ENCODE results near the gene DNMT3A.

The DNMT3A gene

GRCh38 chr2:25324251-25324650 lies 17.5 kb downstream of the DNMT3A start:
- H2BK15ac ChIP-seq (ENCODE audit: low read length): no peak overlapping the region
- no peak overlapping the region for H3K18ac ChIP-seq (ENCODE audit: low read length)
- H3K4me1 ChIP-seq (ENCODE audit: control insufficient read depth in 2 of 2, insufficient read depth in 1 of 2, low read depth in 1 of 2, low read length in 2 of 2): peaks cover 5 to 7% of the 10 kb centered on the region in 2 donors
- H2BK120ac ChIP-seq (ENCODE audit: low read depth, low read length): no peak overlapping the region
- DNase-seq (ENCODE audit: low spot score): no peak
- no peak overlapping the region for H4K91ac ChIP-seq (ENCODE audit: low read depth, low read length, poor library complexity)
- no peak overlapping the region for H2BK5ac ChIP-seq (ENCODE audit: low read length)
- no peak overlapping the region for H3K4ac ChIP-seq (ENCODE audit: low read length)
- no peak overlapping the region for H3K4me3 ChIP-seq (ENCODE audit: low read length in 2 of 2)
- no peaks in the 10 kb centered on the region for H3K36me3 ChIP-seq (replicated peaks in 1 of 2; ENCODE audit: control insufficient read depth in 2 of 2, insufficient read depth in 2 of 2, low read length in 2 of 2)
- H3K23ac ChIP-seq (ENCODE audit: low read depth, low read length, poor library complexity): no peak overlapping the region
- H3K4me2 ChIP-seq (ENCODE audit: insufficient read depth, low read length, poor library complexity, severe bottlenecking): no peak overlapping the region
- H3K27me3 ChIP-seq (ENCODE audit: control insufficient read depth in 3 of 3, insufficient read depth in 3 of 3, low read depth in 1 of 3, low read length in 3 of 3): no peaks in the 10 kb centered on the region
- H3K79me1 ChIP-seq (ENCODE audit: low read depth, low read length): no peaks in the 10 kb centered on the region
- H3K14ac ChIP-seq (ENCODE audit: low read length): no peak overlapping the region
- H2AK5ac ChIP-seq (ENCODE audit: low read depth, low read length): no peak overlapping the region
- H2AFZ ChIP-seq (ENCODE audit: low read length): no peak overlapping the region
- WGBS, 2 donors (ENCODE audit: extremely low coverage in 2 of 2, insufficient read length in 2 of 2, insufficient replicate concordance in 1 of 2): no CpG with 5 or more reads among the region's 4 CpGs
- H3K9ac ChIP-seq (ENCODE audit: low read depth, low read length, poor library complexity): no peak overlapping the region
- no peak overlapping the region for H4K8ac ChIP-seq (ENCODE audit: low read depth, low read length)
- H3K9me3 ChIP-seq (replicated peaks in 1 of 2; ENCODE audit: control insufficient read depth in 2 of 2, insufficient read depth in 1 of 2, low read depth in 1 of 2, low read length in 2 of 2): peaks cover 8 to 13% of the 10 kb centered on the region in 2 donors
- no peak overlapping the region for H2BK12ac ChIP-seq (ENCODE audit: low read length)
- H3K27ac ChIP-seq (replicated peaks; ENCODE audit: low read length): no peak overlapping the region

DNA sequence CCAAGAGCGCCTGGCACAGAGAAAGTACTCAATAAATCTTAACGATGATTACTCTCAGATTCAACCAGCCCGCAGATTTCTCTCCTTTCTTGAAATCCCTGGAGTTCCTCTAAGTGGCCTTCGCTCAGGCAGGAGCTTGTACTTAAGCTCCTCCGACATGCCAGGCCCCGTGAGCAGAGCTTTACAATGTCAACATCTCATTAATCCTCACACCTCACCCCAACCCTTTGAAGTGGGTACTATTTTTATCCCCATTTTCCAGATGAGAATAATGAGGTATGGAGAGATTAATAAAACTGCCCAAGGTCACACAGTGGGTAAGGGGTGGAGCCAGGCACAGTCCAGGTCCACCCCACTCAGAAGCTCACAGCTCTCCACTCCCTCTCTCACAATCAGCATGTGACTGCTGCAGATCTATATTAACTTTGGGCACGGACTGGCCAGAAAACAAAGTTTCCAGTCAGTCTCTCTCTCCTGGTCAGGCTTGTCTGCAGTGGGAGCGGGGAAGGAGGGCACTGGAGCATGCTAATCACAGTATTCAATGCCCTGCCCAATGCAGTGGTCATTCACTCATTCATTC lies 18.0 kb downstream of the DNMT3A start:
- H4K91ac ChIP-seq (ENCODE audit: low read depth, low read length, poor library complexity): no peak overlapping the region
- no peak overlapping the region for H3K23ac ChIP-seq (ENCODE audit: low read depth, low read length, poor library complexity)
- no peak overlapping the region for H2BK5ac ChIP-seq (ENCODE audit: low read length)
- H3K9ac ChIP-seq (ENCODE audit: low read depth, low read length, poor library complexity): no peak overlapping the region
- H3K4ac ChIP-seq (ENCODE audit: low read length): no peak overlapping the region
- no CpG with 5 or more reads among the region's 8 CpGs for WGBS, 2 donors (ENCODE audit: extremely low coverage in 2 of 2, insufficient read length in 2 of 2, insufficient replicate concordance in 1 of 2)
- no peak overlapping the region for H3K4me2 ChIP-seq (ENCODE audit: insufficient read depth, low read length, poor library complexity, severe bottlenecking)
- H3K27me3 ChIP-seq (ENCODE audit: control insufficient read depth in 3 of 3, insufficient read depth in 3 of 3, low read depth in 1 of 3, low read length in 3 of 3): no peaks in the 10 kb centered on the region
- H3K4me1 ChIP-seq (ENCODE audit: control insufficient read depth in 2 of 2, insufficient read depth in 1 of 2, low read depth in 1 of 2, low read length in 2 of 2): peaks cover 5 to 7% of the 10 kb centered on the region in 2 donors
- H3K9me3 ChIP-seq (replicated peaks in 1 of 2; ENCODE audit: control insufficient read depth in 2 of 2, insufficient read depth in 1 of 2, low read depth in 1 of 2, low read length in 2 of 2): peaks cover 8 to 13% of the 10 kb centered on the region in 2 donors
- H3K14ac ChIP-seq (ENCODE audit: low read length): no peak overlapping the region
- no peak overlapping the region for H3K18ac ChIP-seq (ENCODE audit: low read length)
- H3K79me1 ChIP-seq (ENCODE audit: low read depth, low read length): no peaks in the 10 kb centered on the region
- no peak overlapping the region for H3K4me3 ChIP-seq (ENCODE audit: low read length in 2 of 2)
- no peak for DNase-seq (ENCODE audit: low spot score)
- no peak overlapping the region for H2AK5ac ChIP-seq (ENCODE audit: low read depth, low read length)
- no peak overlapping the region for H4K8ac ChIP-seq (ENCODE audit: low read depth, low read length)
- H3K27ac ChIP-seq (replicated peaks; ENCODE audit: low read length): no peak overlapping the region
- H2AFZ ChIP-seq (ENCODE audit: low read length): peak overlapping the region; percentile 32
- H3K36me3 ChIP-seq (replicated peaks in 1 of 2; ENCODE audit: control insufficient read depth in 2 of 2, insufficient read depth in 2 of 2, low read length in 2 of 2): no peaks in the 10 kb centered on the region
- H2BK12ac ChIP-seq (ENCODE audit: low read length): no peak overlapping the region
- H2BK15ac ChIP-seq (ENCODE audit: low read length): no peak overlapping the region
- H2BK120ac ChIP-seq (ENCODE audit: low read depth, low read length): no peak overlapping the region

DNA sequence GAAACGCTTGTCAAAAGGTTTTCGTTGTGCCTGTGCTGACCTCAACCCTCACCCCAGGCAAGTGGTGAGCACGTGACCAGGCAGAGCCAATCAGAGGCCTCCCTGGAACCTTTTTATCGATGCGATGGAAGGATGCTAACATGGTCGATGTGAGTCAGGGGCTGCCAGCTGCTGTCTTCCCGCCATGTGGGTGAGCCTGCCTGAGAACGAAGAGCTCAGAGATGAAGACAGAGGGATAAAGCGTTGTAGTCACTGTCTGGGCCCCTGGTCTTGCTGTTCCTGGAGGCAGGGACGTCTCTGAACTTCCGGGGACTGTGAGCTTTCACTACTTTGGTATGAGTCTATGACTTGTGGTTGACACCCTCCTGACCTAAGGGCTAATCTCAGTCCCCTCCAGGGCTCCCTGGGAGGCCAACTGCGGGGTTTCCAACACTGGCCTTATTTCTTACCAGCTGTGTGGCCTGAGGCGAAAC lies 18.6 kb downstream of the DNMT3A start:
- no peak overlapping the region for H4K91ac ChIP-seq (ENCODE audit: low read depth, low read length, poor library complexity)
- no peaks in the 10 kb centered on the region for H3K36me3 ChIP-seq (replicated peaks in 1 of 2; ENCODE audit: control insufficient read depth in 2 of 2, insufficient read depth in 2 of 2, low read length in 2 of 2)
- no peak overlapping the region for H3K23ac ChIP-seq (ENCODE audit: low read depth, low read length, poor library complexity)
- H3K4me1 ChIP-seq (ENCODE audit: control insufficient read depth in 2 of 2, insufficient read depth in 1 of 2, low read depth in 1 of 2, low read length in 2 of 2): peaks cover 5% of the 10 kb centered on the region in 2 donors
- no peak overlapping the region for H2BK120ac ChIP-seq (ENCODE audit: low read depth, low read length)
- no peak overlapping the region for H3K9ac ChIP-seq (ENCODE audit: low read depth, low read length, poor library complexity)
- H2BK12ac ChIP-seq (ENCODE audit: low read length): no peak overlapping the region
- no peak overlapping the region for H3K14ac ChIP-seq (ENCODE audit: low read length)
- WGBS, 2 donors (ENCODE audit: extremely low coverage in 2 of 2, insufficient read length in 2 of 2, insufficient replicate concordance in 1 of 2): no CpG with 5 or more reads among the region's 13 CpGs
- no peak overlapping the region for H3K4me3 ChIP-seq (ENCODE audit: low read length in 2 of 2)
- no peaks in the 10 kb centered on the region for H3K27me3 ChIP-seq (ENCODE audit: control insufficient read depth in 3 of 3, insufficient read depth in 3 of 3, low read depth in 1 of 3, low read length in 3 of 3)
- no peak overlapping the region for H4K8ac ChIP-seq (ENCODE audit: low read depth, low read length)
- peak overlapping the region; percentile 32 for H2AFZ ChIP-seq (ENCODE audit: low read length)
- H3K4me2 ChIP-seq (ENCODE audit: insufficient read depth, low read length, poor library complexity, severe bottlenecking): no peak overlapping the region
- no peak overlapping the region for H2AK5ac ChIP-seq (ENCODE audit: low read depth, low read length)
- H2BK5ac ChIP-seq (ENCODE audit: low read length): no peak overlapping the region
- H3K18ac ChIP-seq (ENCODE audit: low read length): no peak overlapping the region
- no peak overlapping the region for H3K27ac ChIP-seq (replicated peaks; ENCODE audit: low read length)
- no peak overlapping the region for H2BK15ac ChIP-seq (ENCODE audit: low read length)
- H3K9me3 ChIP-seq (replicated peaks in 1 of 2; ENCODE audit: control insufficient read depth in 2 of 2, insufficient read depth in 1 of 2, low read depth in 1 of 2, low read length in 2 of 2): peaks cover 8 to 13% of the 10 kb centered on the region in 2 donors
- no peaks in the 10 kb centered on the region for H3K79me1 ChIP-seq (ENCODE audit: low read depth, low read length)
- no peak overlapping the region for H3K4ac ChIP-seq (ENCODE audit: low read length)
- no peak for DNase-seq (ENCODE audit: low spot score)

GRCh38 chr2:25322312-25322711 lies 19.4 kb downstream of the DNMT3A start:
- no peak overlapping the region for H2AK5ac ChIP-seq (ENCODE audit: low read depth, low read length)
- H2BK5ac ChIP-seq (ENCODE audit: low read length): no peak overlapping the region
- H3K4me2 ChIP-seq (ENCODE audit: insufficient read depth, low read length, poor library complexity, severe bottlenecking): no peak overlapping the region
- no peaks in the 10 kb centered on the region for H3K36me3 ChIP-seq (replicated peaks in 1 of 2; ENCODE audit: control insufficient read depth in 2 of 2, insufficient read depth in 2 of 2, low read length in 2 of 2)
- no peak overlapping the region for H4K91ac ChIP-seq (ENCODE audit: low read depth, low read length, poor library complexity)
- no peak overlapping the region for H3K4ac ChIP-seq (ENCODE audit: low read length)
- no peaks in the 10 kb centered on the region for H3K27me3 ChIP-seq (ENCODE audit: control insufficient read depth in 3 of 3, insufficient read depth in 3 of 3, low read depth in 1 of 3, low read length in 3 of 3)
- no peaks in the 10 kb centered on the region for H3K79me1 ChIP-seq (ENCODE audit: low read depth, low read length)
- no peak overlapping the region for H4K8ac ChIP-seq (ENCODE audit: low read depth, low read length)
- H3K23ac ChIP-seq (ENCODE audit: low read depth, low read length, poor library complexity): peak overlapping the region; percentile 22
- H3K4me1 ChIP-seq (ENCODE audit: control insufficient read depth in 2 of 2, insufficient read depth in 1 of 2, low read depth in 1 of 2, low read length in 2 of 2): peaks cover 5% of the 10 kb centered on the region in 2 donors
- no peak for DNase-seq (ENCODE audit: low spot score)
- H3K18ac ChIP-seq (ENCODE audit: low read length): no peak overlapping the region
- H2BK120ac ChIP-seq (ENCODE audit: low read depth, low read length): no peak overlapping the region
- WGBS, 2 donors (ENCODE audit: extremely low coverage in 2 of 2, insufficient read length in 2 of 2, insufficient replicate concordance in 1 of 2): no CpG with 5 or more reads among the region's 9 CpGs
- no peak overlapping the region for H3K14ac ChIP-seq (ENCODE audit: low read length)
- no peak overlapping the region for H3K4me3 ChIP-seq (ENCODE audit: low read length in 2 of 2)
- no peak overlapping the region for H3K9ac ChIP-seq (ENCODE audit: low read depth, low read length, poor library complexity)
- H3K27ac ChIP-seq (replicated peaks; ENCODE audit: low read length): no peak overlapping the region
- peaks cover 8 to 13% of the 10 kb centered on the region in 2 donors for H3K9me3 ChIP-seq (replicated peaks in 1 of 2; ENCODE audit: control insufficient read depth in 2 of 2, insufficient read depth in 1 of 2, low read depth in 1 of 2, low read length in 2 of 2)
- H2AFZ ChIP-seq (ENCODE audit: low read length): peak overlapping the region; percentile 32
- H2BK15ac ChIP-seq (ENCODE audit: low read length): no peak overlapping the region
- H2BK12ac ChIP-seq (ENCODE audit: low read length): no peak overlapping the region

Measured in neuronal stem cell (in vitro differentiated cells).